DMS53 (cell line): ENCODE measurements around the gene CCNJ.
"Not testable (repeated sequence)": the region's sequence is repeated elsewhere in the genome, so short reads cannot be mapped to it uniquely, and the experiment has no call there.

Experiments used
- DNase-seq: peaks from one replicate; lab custom pipeline; 2025; lab: John Stamatoyannopoulos, UW

The CCNJ gene

GRCh38 chr10:96043033-96043892 lies at the start of gene CCNJ:
TSS of gene CCNJ (plus strand) at chr10:96043583. CDS start at chr10:96044394, 811 bp downstream.
- DNase-seq: peak; percentile 97

GRCh38 chr10:95994376-95994775 lies 49.0 kb upstream of the CCNJ start:
- DNase-seq: not testable (repeated sequence)

DNA sequence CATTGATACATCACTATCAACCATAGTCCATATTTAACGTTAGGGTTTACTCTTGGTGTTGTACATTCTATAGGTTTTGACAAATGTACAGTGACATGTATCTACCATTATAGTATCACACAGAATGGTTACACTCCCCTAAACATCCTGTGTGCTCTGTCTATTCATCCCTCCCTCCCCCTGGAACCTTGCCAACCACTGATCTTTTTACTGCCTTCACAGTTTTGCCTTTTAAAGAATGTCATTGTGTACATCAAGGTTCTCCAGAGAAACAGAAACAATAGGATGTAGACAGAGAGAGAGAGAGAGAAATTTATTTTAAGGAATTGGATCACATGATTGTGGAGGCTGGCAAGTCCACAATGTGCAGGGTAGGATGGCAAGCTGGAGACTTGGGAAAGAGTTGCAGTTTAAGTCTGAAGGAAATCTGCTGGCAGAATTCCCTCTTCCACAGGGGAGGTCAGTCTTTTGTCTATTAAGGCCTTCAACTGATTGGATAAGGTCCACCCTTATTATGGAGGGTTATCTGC lies 45.1 kb upstream of the CCNJ start:
- DNase-seq: no peak

DNA sequence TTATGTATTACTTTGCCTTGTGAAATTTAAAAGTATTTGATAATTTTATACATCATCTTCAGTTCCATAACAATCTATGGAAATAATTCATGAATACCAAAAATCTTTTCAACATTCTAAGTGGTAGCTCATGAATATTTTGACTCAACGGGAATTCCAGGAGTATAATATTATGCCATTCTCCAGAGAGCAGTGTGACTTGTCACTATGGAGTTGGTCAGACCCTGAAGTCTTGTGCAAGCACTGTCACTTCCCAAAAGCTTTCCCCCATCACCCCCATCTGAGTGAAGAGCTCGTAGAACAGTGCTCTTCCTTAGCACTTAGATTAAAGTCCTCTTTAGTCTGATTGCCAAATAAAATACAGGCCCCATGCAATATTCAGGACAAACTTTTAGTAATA lies 29.4 kb upstream of the CCNJ start:
- DNase-seq: no peak

- DNase-seq: no peak
These were observed 28.8 kb upstream of the CCNJ start for GRCh38 chr10:96014473-96015102.

- peak; percentile 85 for DNase-seq
These were observed 26.1 kb upstream of the CCNJ start for GRCh38 chr10:96017191-96017687.

DNA sequence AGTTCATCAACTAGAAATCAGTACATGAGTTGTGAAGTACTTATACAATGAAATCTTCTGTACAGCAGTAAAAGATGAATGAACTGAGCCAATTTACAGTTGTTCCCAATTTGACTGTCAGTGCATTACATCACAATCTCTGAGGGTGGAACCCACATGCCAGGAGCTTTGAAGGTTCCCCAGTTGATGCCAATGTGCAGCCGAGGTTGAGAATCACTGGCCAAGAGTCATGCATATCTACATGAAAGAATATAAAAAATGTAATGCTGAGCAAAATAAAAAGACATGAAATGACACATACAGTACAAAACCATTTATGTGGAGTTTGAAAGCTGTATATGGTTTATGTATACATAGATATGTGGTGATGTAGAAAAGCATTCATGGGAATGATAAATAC lies 22.1 kb upstream of the CCNJ start:
- DNase-seq: no peak

DNA sequence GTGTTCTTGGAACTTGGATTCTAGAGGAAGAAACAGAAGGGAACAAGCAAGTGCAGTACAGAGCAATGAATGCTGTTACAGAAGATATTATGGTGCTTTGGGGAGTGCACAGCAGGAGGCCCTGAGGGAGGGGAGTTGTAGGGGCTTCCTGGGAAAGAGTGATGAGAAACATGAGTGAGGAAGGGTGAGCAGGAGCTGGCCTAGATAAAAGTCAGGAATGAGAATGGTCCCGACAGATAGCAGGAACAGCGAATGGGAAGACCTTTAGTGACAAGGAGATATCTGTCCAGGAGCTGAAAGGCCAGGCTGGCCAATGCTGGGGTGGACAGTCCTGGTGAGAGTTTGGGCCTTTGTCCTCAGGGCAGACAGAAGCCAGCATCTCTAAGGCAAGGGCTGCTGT lies 20.6 kb upstream of the CCNJ start:
- DNase-seq: no peak

GRCh38 chr10:96023168-96023567 lies 20.2 kb upstream of the CCNJ start:
- no peak for DNase-seq

- peak; percentile 67 for DNase-seq
These were observed 17.8 kb upstream of the CCNJ start for GRCh38 chr10:96025566-96025965.

DNA sequence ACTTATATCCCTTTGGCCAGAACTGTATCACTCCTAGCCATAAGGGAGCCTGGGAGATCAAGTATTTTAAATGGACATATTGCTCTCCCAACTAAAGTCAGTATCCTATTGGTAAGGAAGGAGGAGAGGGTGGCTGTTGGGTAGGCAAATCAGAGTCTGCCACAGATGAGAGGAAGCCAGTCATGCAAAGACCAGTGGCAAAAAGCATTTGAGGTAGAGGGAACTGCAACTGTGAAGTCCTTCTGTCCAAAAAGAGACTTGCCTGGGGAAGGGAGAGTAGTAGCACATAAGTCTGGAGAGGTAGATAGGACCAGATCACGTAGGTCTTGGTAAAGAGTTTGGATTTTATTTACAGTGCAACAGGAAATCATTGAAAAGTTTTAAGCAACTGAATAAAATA lies 8.8 kb upstream of the CCNJ start:
- no peak for DNase-seq

GRCh38 chr10:96038476-96039387 lies 4.7 kb upstream of the CCNJ start:
- DNase-seq: peak; percentile 29

- DNase-seq: no peak
These were observed 2.2 kb upstream of the CCNJ start for GRCh38 chr10:96041146-96041545.

DNA sequence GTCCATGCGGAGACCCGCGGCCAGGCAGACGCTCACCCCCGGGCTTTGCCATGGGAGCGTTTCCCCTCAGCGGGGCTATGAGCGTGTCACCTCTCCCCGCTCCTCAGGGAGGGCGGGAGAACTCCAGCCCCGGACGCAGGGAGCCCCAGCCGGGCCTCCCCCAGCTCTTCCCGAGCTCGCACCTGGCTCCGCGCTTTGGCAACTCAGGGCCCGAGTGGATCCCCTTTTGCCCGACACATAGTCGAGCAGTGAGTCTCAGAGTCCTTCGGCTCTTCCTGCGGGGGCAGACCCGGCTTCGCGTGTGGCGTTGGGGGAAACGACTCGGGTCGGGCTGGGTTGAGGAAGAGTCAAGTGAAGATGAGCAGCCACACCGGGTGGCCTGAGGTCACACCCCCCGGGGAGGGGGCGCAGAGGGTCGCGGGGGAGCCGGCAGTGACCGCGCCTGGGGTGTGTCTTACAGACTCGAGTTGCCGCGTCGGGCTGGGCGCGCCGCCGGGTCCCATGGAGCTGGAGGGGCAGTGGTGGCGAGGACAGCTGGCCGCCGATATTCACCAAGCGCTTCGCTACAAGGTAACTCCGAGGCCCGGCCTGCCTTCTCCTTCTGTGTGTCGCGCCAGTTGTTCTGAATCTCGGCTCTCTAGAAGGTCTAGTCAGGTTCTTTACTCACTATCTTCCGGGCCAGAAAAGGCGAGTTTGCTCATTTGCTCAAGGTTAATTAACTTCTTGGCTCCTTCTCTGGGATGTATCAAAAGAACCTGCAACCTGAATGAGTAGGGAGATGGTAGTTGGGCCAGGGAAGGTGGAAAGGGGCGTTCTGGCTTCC lies 721 bp downstream of the CCNJ start:
- DNase-seq: peak; percentile 73

- DNase-seq: peak; percentile 35
These were observed 1.4 kb downstream of the CCNJ start for GRCh38 chr10:96044736-96045135.

DNA sequence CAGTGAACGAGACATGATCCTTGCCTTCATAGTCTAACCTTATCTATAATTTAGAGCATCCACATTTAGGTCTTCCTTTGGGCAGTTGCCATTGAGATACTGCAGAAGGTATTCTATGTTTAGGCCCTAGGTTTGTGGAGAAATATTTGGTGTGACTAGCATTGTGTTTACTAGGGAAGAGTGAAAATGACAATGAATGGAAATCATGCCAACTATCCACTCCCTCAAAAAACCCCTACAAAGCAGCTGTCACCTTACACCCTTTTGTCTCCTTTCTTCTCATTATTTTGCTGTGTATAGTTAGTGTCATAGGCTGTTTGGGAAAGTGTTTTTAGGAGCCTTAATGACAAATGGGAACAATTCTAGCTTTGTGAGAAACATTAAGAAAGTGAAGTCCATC lies 3.2 kb downstream of the CCNJ start:
- DNase-seq: no peak

- DNase-seq: peak; percentile 17
These were observed 3.7 kb downstream of the CCNJ start for GRCh38 chr10:96047004-96047649.

GRCh38 chr10:96047925-96048324 lies 4.5 kb downstream of the CCNJ start:
- not testable (repeated sequence) for DNase-seq

- no peak for DNase-seq
These were observed 6.0 kb downstream of the CCNJ start for GRCh38 chr10:96049340-96049739.

DNA sequence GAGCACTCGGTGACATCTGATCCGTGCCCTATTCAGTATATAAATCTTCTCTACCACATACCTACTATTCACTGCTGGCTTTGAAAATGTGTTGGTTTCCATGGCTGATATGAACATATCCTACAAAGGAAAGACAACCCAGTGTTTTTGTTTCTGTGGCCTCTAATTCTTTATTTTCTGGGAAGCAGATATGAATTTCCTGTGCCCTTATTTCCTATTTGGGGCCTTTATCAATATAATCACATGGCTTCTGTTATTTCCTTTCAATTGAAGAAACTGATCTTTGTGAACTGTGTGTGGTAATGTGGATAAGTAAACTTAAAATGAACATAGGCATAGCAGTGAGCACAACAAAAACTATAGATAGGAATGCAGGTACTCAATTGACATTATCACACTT lies 10.6 kb downstream of the CCNJ start:
- no peak for DNase-seq

DNA sequence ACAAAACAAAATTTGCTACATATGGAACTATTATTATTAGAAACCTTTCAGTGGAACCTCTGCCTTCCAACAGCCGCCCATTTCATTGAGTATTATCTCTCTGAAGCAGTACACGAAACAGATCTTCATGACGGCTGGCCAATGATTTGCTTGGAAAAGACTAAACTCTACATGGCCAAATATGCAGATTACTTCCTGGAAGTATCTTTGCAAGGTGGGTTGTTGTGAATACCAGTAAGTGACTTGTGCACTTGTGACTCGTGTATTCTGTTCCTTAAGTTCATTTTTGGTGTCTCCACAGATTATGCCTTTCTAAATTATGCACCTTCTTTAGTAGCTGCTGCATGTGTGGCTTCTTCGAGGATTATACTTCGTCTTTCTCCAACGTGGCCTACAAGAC lies 13.4 kb downstream of the CCNJ start:
- DNase-seq: no peak
